HG02588 (cell line): Measurements from ENCODE around the gene GNAI3.

Experiments used
- ATAC-seq: cut with Tn5 transposase; IDR thresholded peaks from one replicate; pipeline ENCODE4 v1.9.1; 2021; ENCODE audit warnings: mild to moderate bottlenecking, moderate library complexity; ENCODE audit not compliant: unreplicated experiment

The GNAI3 gene

GRCh38 chr1:109592916-109593315 lies 44.5 kb downstream of the GNAI3 start:
- ATAC-seq = no peak

GRCh38 chr1:109595531-109595930 lies 47.1 kb downstream of the GNAI3 start:
- no peak for ATAC-seq

GRCh38 chr1:109598156-109598555 lies 49.7 kb downstream of the GNAI3 start:
- no peak for ATAC-seq

- no peak for ATAC-seq
Measured at GRCh38 chr1:109598655-109599054, 50.2 kb downstream of the GNAI3 start.

GRCh38 chr1:109603229-109603628 lies 54.8 kb downstream of the GNAI3 start:
- ATAC-seq = no peak

- ATAC-seq = no peak
Measured at GRCh38 chr1:109605381-109605780, 57.0 kb downstream of the GNAI3 start.

- no peak for ATAC-seq
Measured at GRCh38 chr1:109609881-109610280, 61.5 kb downstream of the GNAI3 start.

- ATAC-seq = no peak
Measured at GRCh38 chr1:109610609-109611307, 62.3 kb downstream of the GNAI3 start.

GRCh38 chr1:109611308-109611990 lies 63.0 kb downstream of the GNAI3 start:
- no peak for ATAC-seq

GRCh38 chr1:109613361-109614147 lies 65.1 kb downstream of the GNAI3 start:
- no peak for ATAC-seq

GRCh38 chr1:109615879-109616278 lies 67.5 kb downstream of the GNAI3 start:
- ATAC-seq = no peak

GRCh38 chr1:109616391-109616790 lies 68.0 kb downstream of the GNAI3 start:
- ATAC-seq = no peak

GRCh38 chr1:109617291-109617801 lies 68.9 kb downstream of the GNAI3 start:
- ATAC-seq = no peak

- no peak for ATAC-seq
Measured at GRCh38 chr1:109618661-109619575, 70.5 kb downstream of the GNAI3 start.

GRCh38 chr1:109619576-109620400 lies 71.4 kb downstream of the GNAI3 start, which contains the start of the genes AMPD2 and GNAT2:
AMPD2 (plus strand) TSS chr1:109619837; CDS start chr1:109621176, 1,339 bp downstream.
GNAT2 (minus strand) TSS chr1:109619616; CDS start chr1:109612870, 6,746 bp downstream.
- peak; percentile 47 for ATAC-seq

GRCh38 chr1:109620401-109620791 lies 72.0 kb downstream of the GNAI3 start:
- no peak for ATAC-seq

- peak; percentile 64 for ATAC-seq
Measured at GRCh38 chr1:109620841-109621286, 72.4 kb downstream of the GNAI3 start.

- ATAC-seq = no peak
Measured at GRCh38 chr1:109621379-109622136, 73.1 kb downstream of the GNAI3 start.
